Measurements from ENCODE around the gene ROR2.

ROR2 gene

GRCh38 chr9:91858213-91859030, 91.6 kb downstream of the ROR2 start:
- ATAC-seq = no peak
- no peaks in the 10 kb centered on the region for H3K9me3 Mint-ChIP-seq
- no peaks in the 10 kb centered on the region for H3K4me1 Mint-ChIP-seq
- H3K4me3 Mint-ChIP-seq = no peak overlapping the region
- no peaks in the 10 kb centered on the region for H3K36me3 Mint-ChIP-seq
- no peak overlapping the region for H3K27ac Mint-ChIP-seq
- peaks cover 6% of the 10 kb centered on the region for H3K27me3 Mint-ChIP-seq

GRCh38 chr9:91857291-91858212, 92.5 kb downstream of the ROR2 start:
- Mint-ChIP-seq H3K4me3 (no peak overlapping the region), H3K36me3 (no peaks in the 10 kb centered on the region), H3K27me3 (peaks cover 9% of the 10 kb centered on the region), H3K9me3 (no peaks in the 10 kb centered on the region), H3K4me1 (no peaks in the 10 kb centered on the region), H3K27ac (no peak overlapping the region)
- no peak for ATAC-seq

- Mint-ChIP-seq H3K27me3 (peaks cover 11% of the 10 kb centered on the region), H3K4me3 (no peak overlapping the region), H3K9me3 (no peaks in the 10 kb centered on the region), H3K36me3 (no peaks in the 10 kb centered on the region), H3K27ac (no peak overlapping the region), H3K4me1 (no peaks in the 10 kb centered on the region)
- ATAC-seq = no peak
These were observed 93.6 kb downstream of the ROR2 start for GRCh38 chr9:91856419-91856818.

- no peaks in the 10 kb centered on the region for H3K36me3 Mint-ChIP-seq
- no peak for ATAC-seq
- no peaks in the 10 kb centered on the region for H3K9me3 Mint-ChIP-seq
- no peak overlapping the region for H3K4me3 Mint-ChIP-seq
- no peak overlapping the region for H3K27ac Mint-ChIP-seq
- no peaks in the 10 kb centered on the region for H3K4me1 Mint-ChIP-seq
- peaks cover 11% of the 10 kb centered on the region for H3K27me3 Mint-ChIP-seq
These were observed 94.8 kb downstream of the ROR2 start for GRCh38 chr9:91855196-91855595.

GRCh38 chr9:91852801-91853347, 97.2 kb downstream of the ROR2 start:
- peaks cover under 1% of the 10 kb centered on the region for H3K4me1 Mint-ChIP-seq
- H3K27ac Mint-ChIP-seq = no peak overlapping the region

GRCh38 chr9:91849694-91850093, 100.3 kb downstream of the ROR2 start:
- no peak for ATAC-seq
- peaks cover 44% of the 10 kb centered on the region for H3K27me3 Mint-ChIP-seq
- no peak overlapping the region for H3K4me3 Mint-ChIP-seq
- no peaks in the 10 kb centered on the region for H3K36me3 Mint-ChIP-seq
- no peaks in the 10 kb centered on the region for H3K9me3 Mint-ChIP-seq
- peaks cover 7% of the 10 kb centered on the region for H3K4me1 Mint-ChIP-seq
- no peak overlapping the region for H3K27ac Mint-ChIP-seq

More at GRCh38 chr9:91852801-91853347, 97.2 kb downstream of the ROR2 start:
- peak; percentile 14 for ATAC-seq
- peaks cover 32% of the 10 kb centered on the region for H3K27me3 Mint-ChIP-seq
- H3K9me3 Mint-ChIP-seq = no peaks in the 10 kb centered on the region
- no peak overlapping the region for H3K4me3 Mint-ChIP-seq
- H3K36me3 Mint-ChIP-seq = no peaks in the 10 kb centered on the region

- H3K27me3 Mint-ChIP-seq = peaks cover 41% of the 10 kb centered on the region
- no peak for ATAC-seq
- peaks cover 18% of the 10 kb centered on the region for H3K4me1 Mint-ChIP-seq
- no peaks in the 10 kb centered on the region for H3K36me3 Mint-ChIP-seq
- H3K9me3 Mint-ChIP-seq = no peaks in the 10 kb centered on the region
- no peak overlapping the region for H3K27ac Mint-ChIP-seq
- H3K4me3 Mint-ChIP-seq = no peak overlapping the region
These were observed 101.9 kb downstream of the ROR2 start for GRCh38 chr9:91848146-91848545.

- H3K36me3 Mint-ChIP-seq = no peaks in the 10 kb centered on the region
- H3K27me3 Mint-ChIP-seq = peaks cover 39% of the 10 kb centered on the region
- no peak for ATAC-seq
- no peak overlapping the region for H3K4me3 Mint-ChIP-seq
- H3K9me3 Mint-ChIP-seq = no peaks in the 10 kb centered on the region
- no peak overlapping the region for H3K27ac Mint-ChIP-seq
- peaks cover 18% of the 10 kb centered on the region for H3K4me1 Mint-ChIP-seq
These were observed 102.4 kb downstream of the ROR2 start for GRCh38 chr9:91847581-91848091.

GRCh38 chr9:91845879-91846278, 104.1 kb downstream of the ROR2 start:
- H3K9me3 Mint-ChIP-seq = no peaks in the 10 kb centered on the region

GRCh38 chr9:91844701-91845291, 105.2 kb downstream of the ROR2 start:
- Mint-ChIP-seq H3K27me3 (peaks cover 55% of the 10 kb centered on the region), H3K27ac (no peak overlapping the region), H3K36me3 (no peaks in the 10 kb centered on the region), H3K4me3 (no peak overlapping the region), H3K9me3 (no peaks in the 10 kb centered on the region), H3K4me1 (peaks cover 18% of the 10 kb centered on the region)
- no peak for ATAC-seq

More at GRCh38 chr9:91845879-91846278, 104.1 kb downstream of the ROR2 start:
- Mint-ChIP-seq H3K36me3 (no peaks in the 10 kb centered on the region), H3K27ac (no peak overlapping the region), H3K27me3 (peaks cover 51% of the 10 kb centered on the region), H3K4me3 (no peak overlapping the region), H3K4me1 (peaks cover 18% of the 10 kb centered on the region)
- no peak for ATAC-seq

GRCh38 chr9:91844190-91844589, 105.8 kb downstream of the ROR2 start:
- no peaks in the 10 kb centered on the region for H3K9me3 Mint-ChIP-seq
- H3K36me3 Mint-ChIP-seq = no peaks in the 10 kb centered on the region
- no peak overlapping the region for H3K4me3 Mint-ChIP-seq
- no peak for ATAC-seq
- H3K27me3 Mint-ChIP-seq = peaks cover 55% of the 10 kb centered on the region
- peaks cover 18% of the 10 kb centered on the region for H3K4me1 Mint-ChIP-seq
- H3K27ac Mint-ChIP-seq = no peak overlapping the region

- no peaks in the 10 kb centered on the region for H3K36me3 Mint-ChIP-seq
- H3K27me3 Mint-ChIP-seq = peaks cover 57% of the 10 kb centered on the region
- no peak overlapping the region for H3K4me3 Mint-ChIP-seq
- no peak for ATAC-seq
- H3K27ac Mint-ChIP-seq = no peak overlapping the region
- H3K4me1 Mint-ChIP-seq = peaks cover 18% of the 10 kb centered on the region
- H3K9me3 Mint-ChIP-seq = no peaks in the 10 kb centered on the region
These were observed 106.3 kb downstream of the ROR2 start for GRCh38 chr9:91843623-91844148.

GRCh38 chr9:91843093-91843492, 106.9 kb downstream of the ROR2 start:
- H3K4me3 Mint-ChIP-seq = no peak overlapping the region

GRCh38 chr9:91842358-91843049, 107.5 kb downstream of the ROR2 start:
- Mint-ChIP-seq H3K36me3 (no peaks in the 10 kb centered on the region), H3K4me3 (no peak overlapping the region), H3K9me3 (no peaks in the 10 kb centered on the region), H3K27me3 (peaks cover 49% of the 10 kb centered on the region), H3K4me1 (peaks cover 13% of the 10 kb centered on the region), H3K27ac (no peak overlapping the region)
- no peak for ATAC-seq

More at GRCh38 chr9:91843093-91843492, 106.9 kb downstream of the ROR2 start:
- no peak overlapping the region for H3K27ac Mint-ChIP-seq
- H3K9me3 Mint-ChIP-seq = no peaks in the 10 kb centered on the region
- no peak for ATAC-seq
- H3K4me1 Mint-ChIP-seq = peaks cover 18% of the 10 kb centered on the region
- H3K36me3 Mint-ChIP-seq = no peaks in the 10 kb centered on the region
- H3K27me3 Mint-ChIP-seq = peaks cover 55% of the 10 kb centered on the region

Data from stimulated activated memory B cell treated with anti-CD40 and anti-IgM and Interleukin-4, amounts not matched to agents 10 μg/mL and 1 μg/mL and 100 μg/mL, for 72 hours (primary cell).